ENCODE measurements around the gene RHOD. TPM values are rescaled to one million over a fixed set of nuclear protein-coding genes. Genes with fewer than 3 reads are reported as not detected.

The RHOD gene
- total RNA-seq, 1 donor from 2014 or later, result 21.2 TPM

DNA sequence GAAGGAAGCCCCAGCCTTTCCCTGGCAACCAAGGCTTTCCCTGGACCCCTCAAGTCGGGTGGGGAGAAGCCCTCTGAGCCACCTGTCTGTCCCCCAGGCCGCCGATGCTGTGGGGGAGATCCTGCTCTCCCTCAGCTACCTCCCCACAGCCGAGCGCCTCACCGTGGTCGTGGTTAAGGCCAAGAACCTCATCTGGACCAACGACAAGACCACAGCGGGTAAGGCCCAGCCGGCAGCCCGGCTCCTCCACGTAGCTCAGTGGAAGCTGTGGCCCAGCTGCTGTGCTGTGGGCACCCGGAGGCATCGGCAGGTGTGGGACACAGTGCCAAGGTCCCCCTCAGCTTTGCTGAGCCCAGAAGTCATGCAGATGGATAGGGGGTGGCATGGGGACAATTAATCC, 12.2 kb upstream of the RHOD start:
- no peaks in the 10 kb centered on the region for H3K27me3 Mint-ChIP-seq
- H3K4me1 Mint-ChIP-seq (ENCODE audit: unreplicated experiment), result no peaks in the 10 kb centered on the region
- no peaks in the 10 kb centered on the region for H3K9me3 Mint-ChIP-seq
- TF ChIP-seq, protein P1, sequence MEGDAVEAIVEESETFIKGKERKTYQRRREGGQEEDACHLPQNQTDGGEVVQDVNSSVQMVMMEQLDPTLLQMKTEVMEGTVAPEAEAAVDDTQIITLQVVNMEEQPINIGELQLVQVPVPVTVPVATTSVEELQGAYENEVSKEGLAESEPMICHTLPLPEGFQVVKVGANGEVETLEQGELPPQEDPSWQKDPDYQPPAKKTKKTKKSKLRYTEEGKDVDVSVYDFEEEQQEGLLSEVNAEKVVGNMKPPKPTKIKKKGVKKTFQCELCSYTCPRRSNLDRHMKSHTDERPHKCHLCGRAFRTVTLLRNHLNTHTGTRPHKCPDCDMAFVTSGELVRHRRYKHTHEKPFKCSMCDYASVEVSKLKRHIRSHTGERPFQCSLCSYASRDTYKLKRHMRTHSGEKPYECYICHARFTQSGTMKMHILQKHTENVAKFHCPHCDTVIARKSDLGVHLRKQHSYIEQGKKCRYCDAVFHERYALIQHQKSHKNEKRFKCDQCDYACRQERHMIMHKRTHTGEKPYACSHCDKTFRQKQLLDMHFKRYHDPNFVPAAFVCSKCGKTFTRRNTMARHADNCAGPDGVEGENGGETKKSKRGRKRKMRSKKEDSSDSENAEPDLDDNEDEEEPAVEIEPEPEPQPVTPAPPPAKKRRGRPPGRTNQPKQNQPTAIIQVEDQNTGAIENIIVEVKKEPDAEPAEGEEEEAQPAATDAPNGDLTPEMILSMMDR (conservative IDR thresholded peaks at IDR 0.05), result no peak
- no peak for DNase-seq (ENCODE audit: extremely low spot score, unreplicated experiment)
- H3K27ac Mint-ChIP-seq, result no peak overlapping the region
- no peak overlapping the region for H3K4me3 Mint-ChIP-seq
- H3K36me3 Mint-ChIP-seq, result no peaks in the 10 kb centered on the region

DNA sequence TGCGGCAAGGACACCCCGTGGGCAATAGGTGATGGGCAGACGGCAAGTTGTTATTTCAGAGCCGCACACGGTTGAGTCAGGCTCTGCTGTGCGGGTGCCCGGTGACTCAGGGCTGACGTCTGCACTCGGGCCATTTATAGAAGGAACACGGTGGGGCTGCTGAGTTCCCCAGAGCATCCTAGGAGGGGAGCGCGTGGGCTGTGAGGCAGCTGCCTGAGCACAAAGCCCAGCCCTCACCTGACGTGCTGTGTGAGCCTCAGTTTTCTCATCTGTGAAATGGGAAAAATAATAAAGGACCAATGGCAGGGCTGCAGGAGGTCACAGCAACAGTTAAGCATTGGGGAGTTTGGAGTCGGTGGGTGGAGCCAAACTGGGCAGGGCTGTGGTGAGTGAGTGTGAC, 11.3 kb upstream of the RHOD start:
- DNase-seq (ENCODE audit: extremely low spot score, unreplicated experiment), result no peak
- Mint-ChIP-seq H3K36me3 (no peaks in the 10 kb centered on the region), H3K4me3 (no peak overlapping the region), H3K9me3 (no peaks in the 10 kb centered on the region), H3K27ac (no peak overlapping the region), H3K4me1 (ENCODE audit: unreplicated experiment) (no peaks in the 10 kb centered on the region), H3K27me3 (no peaks in the 10 kb centered on the region)
- TF ChIP-seq, protein P1 (conservative IDR thresholded peaks at IDR 0.05), result no peak

DNA sequence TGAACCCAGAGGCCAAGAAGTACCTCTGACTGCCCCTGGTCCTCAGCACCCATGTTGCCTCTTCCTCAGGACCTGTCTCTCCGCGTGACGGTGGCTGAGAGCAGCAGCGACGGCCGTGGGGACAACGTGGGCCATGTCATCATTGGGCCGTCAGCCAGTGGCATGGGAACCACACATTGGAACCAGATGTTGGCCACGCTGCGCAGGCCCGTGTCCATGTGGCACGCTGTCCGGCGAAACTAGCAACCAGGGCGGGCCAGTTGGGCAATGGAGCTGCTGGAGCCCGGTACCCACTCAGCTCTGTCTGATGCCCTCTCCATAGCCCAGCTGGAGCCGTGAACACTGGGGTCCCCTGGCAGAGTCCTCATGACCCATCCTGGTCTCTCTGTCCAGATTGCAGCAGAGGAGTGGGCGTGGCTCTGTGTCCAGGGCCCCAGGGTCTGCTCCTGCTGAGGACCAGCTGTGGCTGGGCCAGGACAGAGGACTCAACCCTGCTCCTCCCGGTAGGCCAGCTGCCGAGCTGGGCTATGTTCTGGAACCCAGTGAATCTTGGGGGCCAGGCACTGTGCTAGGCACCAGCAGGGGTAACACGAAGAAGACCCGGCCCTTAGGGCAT, 8.0 kb upstream of the RHOD start:
- no peak overlapping the region for H3K4me3 Mint-ChIP-seq
- DNase-seq (ENCODE audit: extremely low spot score, unreplicated experiment), result no peak
- no peaks in the 10 kb centered on the region for H3K9me3 Mint-ChIP-seq
- no peaks in the 10 kb centered on the region for H3K4me1 Mint-ChIP-seq (ENCODE audit: unreplicated experiment)
- no peaks in the 10 kb centered on the region for H3K36me3 Mint-ChIP-seq
- H3K27me3 Mint-ChIP-seq, result no peaks in the 10 kb centered on the region
- H3K27ac Mint-ChIP-seq, result no peak overlapping the region
- TF ChIP-seq, protein P1 (conservative IDR thresholded peaks at IDR 0.05), result no peak

DNA sequence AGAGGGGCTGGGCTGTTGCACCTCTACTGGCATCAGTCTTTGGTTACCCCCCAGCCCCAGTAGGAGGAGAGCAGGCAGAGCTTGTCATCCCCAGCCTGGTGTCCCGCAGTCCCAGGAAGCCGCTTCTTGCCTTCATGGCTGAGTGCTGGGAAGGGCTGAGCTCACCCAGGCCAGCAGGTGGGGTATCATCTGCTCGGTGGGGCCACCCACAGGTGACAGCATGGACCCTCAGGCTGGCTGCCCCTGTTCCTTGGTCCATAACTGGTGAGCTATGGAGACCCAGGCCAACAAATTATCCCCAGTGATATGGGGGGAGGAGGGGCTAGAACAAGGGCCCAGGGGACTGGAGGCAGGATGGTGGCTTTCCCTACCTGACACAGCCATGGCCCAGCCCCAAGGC, 6.5 kb upstream of the RHOD start:
- no peak overlapping the region for H3K27ac Mint-ChIP-seq
- DNase-seq (ENCODE audit: extremely low spot score, unreplicated experiment), result no peak
- no peaks in the 10 kb centered on the region for H3K36me3 Mint-ChIP-seq
- TF ChIP-seq, protein P1 (conservative IDR thresholded peaks at IDR 0.05), result no peak
- peaks cover 10% of the 10 kb centered on the region for H3K4me1 Mint-ChIP-seq (ENCODE audit: unreplicated experiment)
- no peaks in the 10 kb centered on the region for H3K27me3 Mint-ChIP-seq
- no peak overlapping the region for H3K4me3 Mint-ChIP-seq
- no peaks in the 10 kb centered on the region for H3K9me3 Mint-ChIP-seq

DNA sequence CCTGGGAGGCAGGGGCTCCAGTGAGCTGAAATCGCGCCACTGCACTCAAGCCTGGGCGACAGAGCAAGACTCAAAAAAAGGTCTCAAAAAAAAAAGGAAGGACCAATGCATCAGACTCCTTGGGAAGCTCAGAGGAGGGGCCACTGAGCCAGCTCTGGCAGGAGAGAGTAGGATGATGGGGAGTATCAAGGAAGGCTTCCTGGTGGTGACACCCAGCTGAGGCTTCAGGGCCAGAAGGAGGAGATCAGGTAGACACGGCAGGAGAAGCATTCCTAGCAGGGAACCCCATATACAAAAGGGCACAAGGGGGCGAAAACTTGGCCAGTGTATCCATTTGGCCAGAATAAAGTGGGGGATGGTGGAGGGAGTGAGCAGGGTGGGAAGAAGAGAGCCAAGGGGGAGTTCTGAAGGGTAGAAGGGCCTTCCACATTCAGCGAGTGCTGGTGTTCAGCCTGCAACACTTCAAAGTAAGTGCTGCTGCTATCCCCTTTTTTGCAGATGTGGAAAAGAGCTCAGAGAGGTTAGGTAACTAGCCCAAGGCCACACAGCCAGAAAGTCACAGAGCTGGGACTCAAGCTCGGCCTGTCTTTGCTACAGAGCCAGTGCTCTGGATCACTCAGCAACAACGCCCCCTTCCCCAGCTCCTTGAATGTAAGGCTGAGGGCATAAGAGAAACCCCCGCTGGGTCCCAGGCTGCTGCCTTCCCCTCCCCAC, 5.3 kb upstream of the RHOD start:
- Mint-ChIP-seq H3K27ac (peak overlapping the region; percentile 72), H3K27me3 (no peaks in the 10 kb centered on the region), H3K9me3 (no peaks in the 10 kb centered on the region), H3K4me1 (ENCODE audit: unreplicated experiment) (peaks cover 19% of the 10 kb centered on the region), H3K36me3 (no peaks in the 10 kb centered on the region), H3K4me3 (no peak overlapping the region)
- no peak for DNase-seq (ENCODE audit: extremely low spot score, unreplicated experiment)
- TF ChIP-seq, protein P1 (conservative IDR thresholded peaks at IDR 0.05), result no peak
